Activated naive CD4-positive, alpha-beta T cell treated with Interleukin-2 at 50 U/mL for 16 hours (primary cell): ENCODE data around the gene PIP5K1C.

Experiments
- DNase-seq: peaks from one replicate; pipeline ENCODE4 v3.0.0-alpha.2; 2020

Gene PIP5K1C

GRCh38 chr19:3607303-3608078 is 92.8 kb downstream of the PIP5K1C start:
- DNase-seq = no peak

GRCh38 chr19:3606690-3607289 is 93.5 kb downstream of the PIP5K1C start, which contains the start of gene TBXA2R:
Gene TBXA2R (minus strand): TSS chr19:3606875. CDS start chr19:3600634, 6,241 bp downstream.
- DNase-seq = peak; percentile 55

GRCh38 chr19:3606174-3606689 is 94.0 kb downstream of the PIP5K1C start:
- peak; percentile 17 for DNase-seq

- DNase-seq = no peak
Measured at GRCh38 chr19:3605770-3606169, 94.5 kb downstream of the PIP5K1C start.

GRCh38 chr19:3605361-3605760 is 94.9 kb downstream of the PIP5K1C start:
- no peak for DNase-seq

- no peak for DNase-seq
Measured at GRCh38 chr19:3604987-3605343, 95.3 kb downstream of the PIP5K1C start.

- no peak for DNase-seq
Measured at GRCh38 chr19:3604227-3604986, 95.9 kb downstream of the PIP5K1C start.

GRCh38 chr19:3603121-3603811 is 97.0 kb downstream of the PIP5K1C start:
- DNase-seq = no peak

- no peak for DNase-seq
Measured at GRCh38 chr19:3601021-3601420, 99.2 kb downstream of the PIP5K1C start.

- no peak for DNase-seq
Measured at GRCh38 chr19:3599776-3600187, 100.5 kb downstream of the PIP5K1C start.

GRCh38 chr19:3595521-3596061 is 104.7 kb downstream of the PIP5K1C start:
- DNase-seq = no peak

- DNase-seq = no peak
Measured at GRCh38 chr19:3593156-3593555, 107.1 kb downstream of the PIP5K1C start.

GRCh38 chr19:3591876-3592613 is 108.2 kb downstream of the PIP5K1C start:
- no peak for DNase-seq

GRCh38 chr19:3590991-3591659 is 109.1 kb downstream of the PIP5K1C start:
- no peak for DNase-seq

- DNase-seq = no peak
Measured at GRCh38 chr19:3589949-3590348, 110.3 kb downstream of the PIP5K1C start.

GRCh38 chr19:3589439-3589838 is 110.8 kb downstream of the PIP5K1C start:
- DNase-seq = no peak

- no peak for DNase-seq
Measured at GRCh38 chr19:3586707-3587346, 113.4 kb downstream of the PIP5K1C start.

GRCh38 chr19:3586127-3586626 is 114.1 kb downstream of the PIP5K1C start:
- DNase-seq = peak; percentile 42

- DNase-seq = no peak
Measured at GRCh38 chr19:3585301-3586126, 114.8 kb downstream of the PIP5K1C start, which contains the start of gene GIPC3. Gene GIPC3 (plus strand): TSS chr19:3585478. CDS start chr19:3585598, 120 bp downstream.
